ENCODE results near the gene BLOC1S1.

BLOC1S1 gene

DNA sequence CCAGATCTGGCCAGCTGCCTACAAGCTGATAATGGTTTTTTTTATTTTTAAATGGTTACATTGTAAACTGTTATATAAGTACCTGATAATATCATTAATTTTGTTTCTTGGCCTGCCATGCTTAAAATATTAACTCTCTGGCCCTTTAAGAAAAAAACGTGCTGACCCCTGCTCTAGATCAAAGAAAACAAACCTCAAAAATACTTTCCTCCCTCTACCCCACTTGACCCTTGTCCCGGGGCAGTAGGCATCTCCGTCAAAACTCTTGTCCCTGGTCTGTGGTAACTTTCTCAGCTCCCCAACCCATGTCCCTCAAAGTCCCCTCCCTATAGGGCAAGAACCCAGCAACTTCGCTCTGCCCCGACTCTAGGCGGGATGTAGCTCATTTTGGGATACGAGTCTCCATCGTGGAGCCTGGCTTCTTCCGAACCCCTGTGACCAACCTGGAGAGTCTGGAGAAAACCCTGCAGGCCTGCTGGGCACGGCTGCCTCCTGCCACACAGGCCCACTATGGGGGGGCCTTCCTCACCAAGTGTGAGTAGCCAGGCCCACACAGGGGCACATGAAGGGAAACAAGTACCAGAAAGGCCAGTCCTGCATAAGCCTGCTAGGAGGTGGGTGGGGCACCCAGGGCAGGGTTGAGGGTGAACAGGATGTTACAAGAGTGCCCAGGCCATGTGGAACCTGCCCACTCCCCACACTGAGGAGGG lies 7.8 kb downstream of the BLOC1S1 start:
- TF ChIP-seq RAD21 (IDR thresholded peaks at IDR 0.05; ENCODE audit: low read depth) = no peak
- TF ChIP-seq ZBTB7A (IDR thresholded peaks at IDR 0.05; ENCODE audit: low read depth) = no peak
- TF ChIP-seq, protein P1, sequence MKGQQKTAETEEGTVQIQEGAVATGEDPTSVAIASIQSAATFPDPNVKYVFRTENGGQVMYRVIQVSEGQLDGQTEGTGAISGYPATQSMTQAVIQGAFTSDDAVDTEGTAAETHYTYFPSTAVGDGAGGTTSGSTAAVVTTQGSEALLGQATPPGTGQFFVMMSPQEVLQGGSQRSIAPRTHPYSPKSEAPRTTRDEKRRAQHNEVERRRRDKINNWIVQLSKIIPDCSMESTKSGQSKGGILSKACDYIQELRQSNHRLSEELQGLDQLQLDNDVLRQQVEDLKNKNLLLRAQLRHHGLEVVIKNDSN (IDR thresholded peaks at IDR 0.05) = no peak
- no peak for TF ChIP-seq FOXM1 (IDR thresholded peaks at IDR 0.05; ENCODE audit: borderline replicate concordance, low read depth)
- TF ChIP-seq CREB1 (IDR thresholded peaks at IDR 0.05; ENCODE audit: low read depth) = no peak
- TF ChIP-seq YY1 (IDR thresholded peaks at IDR 0.05; ENCODE audit: low read depth) = no peak
- no peak for TF ChIP-seq EGR1 (IDR thresholded peaks at IDR 0.05)
- TF ChIP-seq TEAD4 (IDR thresholded peaks at IDR 0.05) = no peak
- TF ChIP-seq NFIC (IDR thresholded peaks at IDR 0.05) = no peak
- TF ChIP-seq, protein P2, sequence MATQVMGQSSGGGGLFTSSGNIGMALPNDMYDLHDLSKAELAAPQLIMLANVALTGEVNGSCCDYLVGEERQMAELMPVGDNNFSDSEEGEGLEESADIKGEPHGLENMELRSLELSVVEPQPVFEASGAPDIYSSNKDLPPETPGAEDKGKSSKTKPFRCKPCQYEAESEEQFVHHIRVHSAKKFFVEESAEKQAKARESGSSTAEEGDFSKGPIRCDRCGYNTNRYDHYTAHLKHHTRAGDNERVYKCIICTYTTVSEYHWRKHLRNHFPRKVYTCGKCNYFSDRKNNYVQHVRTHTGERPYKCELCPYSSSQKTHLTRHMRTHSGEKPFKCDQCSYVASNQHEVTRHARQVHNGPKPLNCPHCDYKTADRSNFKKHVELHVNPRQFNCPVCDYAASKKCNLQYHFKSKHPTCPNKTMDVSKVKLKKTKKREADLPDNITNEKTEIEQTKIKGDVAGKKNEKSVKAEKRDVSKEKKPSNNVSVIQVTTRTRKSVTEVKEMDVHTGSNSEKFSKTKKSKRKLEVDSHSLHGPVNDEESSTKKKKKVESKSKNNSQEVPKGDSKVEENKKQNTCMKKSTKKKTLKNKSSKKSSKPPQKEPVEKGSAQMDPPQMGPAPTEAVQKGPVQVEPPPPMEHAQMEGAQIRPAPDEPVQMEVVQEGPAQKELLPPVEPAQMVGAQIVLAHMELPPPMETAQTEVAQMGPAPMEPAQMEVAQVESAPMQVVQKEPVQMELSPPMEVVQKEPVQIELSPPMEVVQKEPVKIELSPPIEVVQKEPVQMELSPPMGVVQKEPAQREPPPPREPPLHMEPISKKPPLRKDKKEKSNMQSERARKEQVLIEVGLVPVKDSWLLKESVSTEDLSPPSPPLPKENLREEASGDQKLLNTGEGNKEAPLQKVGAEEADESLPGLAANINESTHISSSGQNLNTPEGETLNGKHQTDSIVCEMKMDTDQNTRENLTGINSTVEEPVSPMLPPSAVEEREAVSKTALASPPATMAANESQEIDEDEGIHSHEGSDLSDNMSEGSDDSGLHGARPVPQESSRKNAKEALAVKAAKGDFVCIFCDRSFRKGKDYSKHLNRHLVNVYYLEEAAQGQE (IDR thresholded peaks at IDR 0.05; ENCODE audit: low read depth) = no peak
- no peak for TF ChIP-seq EP300 (IDR thresholded peaks at IDR 0.05; ENCODE audit: borderline replicate concordance)
- TF ChIP-seq TAF1 (IDR thresholded peaks at IDR 0.05; ENCODE audit: low read depth) = no peak
- no peak for TF ChIP-seq CEBPB (IDR thresholded peaks at IDR 0.05)
- TF ChIP-seq, protein P3, sequence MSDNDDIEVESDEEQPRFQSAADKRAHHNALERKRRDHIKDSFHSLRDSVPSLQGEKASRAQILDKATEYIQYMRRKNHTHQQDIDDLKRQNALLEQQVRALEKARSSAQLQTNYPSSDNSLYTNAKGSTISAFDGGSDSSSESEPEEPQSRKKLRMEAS (IDR thresholded peaks at IDR 0.05) = no peak
- no peak for TF ChIP-seq TCF12 (IDR thresholded peaks at IDR 0.05; ENCODE audit: low read depth)

DNA sequence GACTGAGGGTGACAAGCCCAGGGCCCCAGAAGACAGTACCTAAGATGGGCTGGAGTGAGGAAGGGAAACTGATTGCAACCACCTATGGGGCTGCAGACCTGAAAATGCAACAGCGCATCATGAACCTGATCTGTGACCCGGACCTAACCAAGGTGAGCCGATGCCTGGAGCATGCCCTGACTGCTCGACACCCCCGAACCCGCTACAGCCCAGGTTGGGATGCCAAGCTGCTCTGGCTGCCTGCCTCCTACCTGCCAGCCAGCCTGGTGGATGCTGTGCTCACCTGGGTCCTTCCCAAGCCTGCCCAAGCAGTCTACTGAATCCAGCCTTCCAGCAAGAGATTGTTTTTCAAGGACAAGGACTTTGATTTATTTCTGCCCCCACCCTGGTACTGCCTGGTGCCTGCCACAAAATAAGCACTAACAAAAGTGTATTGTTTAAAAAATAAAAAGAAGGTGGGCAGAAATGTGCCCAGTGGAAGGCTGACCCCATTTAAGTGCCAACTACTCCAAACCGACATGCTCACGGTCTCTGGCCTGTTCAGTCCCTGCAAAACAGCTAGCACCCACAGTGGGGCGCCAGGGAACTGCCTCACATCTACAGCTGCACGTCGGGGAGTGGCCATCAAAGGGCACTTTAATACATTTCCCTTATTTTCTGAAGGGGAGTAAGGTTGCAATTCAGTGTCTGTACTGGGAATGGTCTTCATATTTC lies 8.5 kb downstream of the BLOC1S1 start:
- TF ChIP-seq TCF12 (IDR thresholded peaks at IDR 0.05; ENCODE audit: low read depth) = no peak
- TF ChIP-seq, protein P2 (IDR thresholded peaks at IDR 0.05; ENCODE audit: low read depth) = no peak
- TF ChIP-seq EP300 (IDR thresholded peaks at IDR 0.05; ENCODE audit: borderline replicate concordance) = no peak
- no peak for TF ChIP-seq CREB1 (IDR thresholded peaks at IDR 0.05; ENCODE audit: low read depth)
- TF ChIP-seq RAD21 (IDR thresholded peaks at IDR 0.05; ENCODE audit: low read depth) = peak; percentile 79

DNA sequence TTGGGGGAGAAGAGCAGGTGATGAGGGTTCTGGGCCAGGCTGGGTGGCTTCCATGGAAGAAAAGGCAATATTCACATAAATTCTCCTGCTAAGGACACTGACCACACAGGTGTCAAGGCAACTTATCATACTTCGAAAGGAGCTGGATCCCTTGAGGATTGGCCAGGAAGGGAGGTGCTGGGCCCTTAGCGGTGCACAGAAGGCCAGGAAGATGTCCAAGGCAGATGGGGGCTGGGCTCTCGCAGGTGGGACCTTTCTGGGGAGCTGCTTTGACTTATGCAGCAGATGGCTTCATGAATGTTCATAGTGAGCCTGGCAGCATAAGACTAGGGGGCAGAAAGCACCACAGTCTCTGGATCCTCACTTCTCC lies 9.1 kb downstream of the BLOC1S1 start:
- no peak for TF ChIP-seq NFIC (IDR thresholded peaks at IDR 0.05)
- no peak for TF ChIP-seq CEBPB (IDR thresholded peaks at IDR 0.05)
- TF ChIP-seq TAF1 (IDR thresholded peaks at IDR 0.05; ENCODE audit: low read depth) = no peak
- no peak for TF ChIP-seq TCF12 (IDR thresholded peaks at IDR 0.05; ENCODE audit: low read depth)
- TF ChIP-seq, protein P1 (IDR thresholded peaks at IDR 0.05) = no peak
- no peak for TF ChIP-seq CREB1 (IDR thresholded peaks at IDR 0.05; ENCODE audit: low read depth)
- TF ChIP-seq, protein P3 (IDR thresholded peaks at IDR 0.05) = no peak
- no peak for TF ChIP-seq FOXM1 (IDR thresholded peaks at IDR 0.05; ENCODE audit: borderline replicate concordance, low read depth)
- TF ChIP-seq EP300 (IDR thresholded peaks at IDR 0.05; ENCODE audit: borderline replicate concordance) = no peak
- no peak for TF ChIP-seq EGR1 (IDR thresholded peaks at IDR 0.05)
- TF ChIP-seq ZBTB7A (IDR thresholded peaks at IDR 0.05; ENCODE audit: low read depth) = no peak

DNA sequence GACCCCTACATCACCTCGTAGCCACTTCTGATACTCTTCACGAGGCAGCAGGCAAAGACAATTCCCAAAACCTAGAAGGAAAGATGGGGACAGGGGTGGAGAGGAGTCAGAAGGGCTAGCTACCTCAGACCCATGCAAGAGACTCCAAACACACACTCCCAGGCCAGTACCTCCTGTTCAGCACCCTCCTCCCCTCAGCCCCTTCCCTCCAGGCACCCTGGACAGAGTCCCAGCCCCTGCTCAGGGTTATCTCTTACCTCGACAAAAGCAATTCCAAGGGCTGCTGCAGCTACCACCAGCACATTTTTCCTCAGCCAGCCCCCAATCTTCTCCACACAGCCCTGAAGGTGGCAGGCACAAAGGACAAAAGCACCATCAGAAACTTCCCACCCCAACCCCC lies 9.7 kb downstream of the BLOC1S1 start:
- TF ChIP-seq, protein P3 (IDR thresholded peaks at IDR 0.05) = no peak
- no peak for TF ChIP-seq EGR1 (IDR thresholded peaks at IDR 0.05)
- no peak for TF ChIP-seq EP300 (IDR thresholded peaks at IDR 0.05; ENCODE audit: borderline replicate concordance)
- no peak for TF ChIP-seq TCF12 (IDR thresholded peaks at IDR 0.05; ENCODE audit: low read depth)
- TF ChIP-seq, protein P1 (IDR thresholded peaks at IDR 0.05) = no peak
- no peak for TF ChIP-seq TEAD4 (IDR thresholded peaks at IDR 0.05)

DNA sequence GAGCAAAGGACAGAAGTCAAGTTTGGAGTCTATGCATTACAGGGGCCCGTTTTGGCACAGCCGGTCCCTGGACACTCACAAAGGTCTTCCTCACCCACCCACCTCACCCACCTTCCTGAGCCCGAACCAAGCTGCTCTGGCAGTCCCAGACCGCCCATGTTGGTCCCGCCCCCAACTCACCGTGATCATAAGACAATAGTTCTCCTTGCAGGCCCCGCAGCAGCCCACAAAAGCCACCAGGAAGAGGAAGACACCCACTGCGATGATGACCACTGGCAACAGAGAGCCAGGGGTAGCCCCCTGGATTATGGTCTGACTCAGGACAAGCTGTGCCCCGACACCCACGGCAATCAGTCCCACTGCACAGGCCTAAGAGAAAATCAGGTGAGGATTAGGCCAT lies 11.1 kb downstream of the BLOC1S1 start:
- TF ChIP-seq, protein P1 (IDR thresholded peaks at IDR 0.05) = no peak
- TF ChIP-seq TEAD4 (IDR thresholded peaks at IDR 0.05) (no peak), FOXM1 (IDR thresholded peaks at IDR 0.05; ENCODE audit: borderline replicate concordance, low read depth) (no peak), EP300 (IDR thresholded peaks at IDR 0.05; ENCODE audit: borderline replicate concordance) (no peak), CREB1 (IDR thresholded peaks at IDR 0.05; ENCODE audit: low read depth) (no peak), ZBTB7A (IDR thresholded peaks at IDR 0.05; ENCODE audit: low read depth) (no peak), EGR1 (IDR thresholded peaks at IDR 0.05) (no peak), TCF12 (IDR thresholded peaks at IDR 0.05; ENCODE audit: low read depth) (no peak), NFIC (IDR thresholded peaks at IDR 0.05) (no peak), RAD21 (IDR thresholded peaks at IDR 0.05; ENCODE audit: low read depth) (no peak), YY1 (IDR thresholded peaks at IDR 0.05; ENCODE audit: low read depth) (no peak), TAF1 (IDR thresholded peaks at IDR 0.05; ENCODE audit: low read depth) (no peak), CEBPB (IDR thresholded peaks at IDR 0.05) (no peak)
- TF ChIP-seq, protein P2 (IDR thresholded peaks at IDR 0.05; ENCODE audit: low read depth) = no peak
- TF ChIP-seq, protein P3 (IDR thresholded peaks at IDR 0.05) = no peak

Data from Ishikawa (cell line).